K562 (cell line): ENCODE data around the gene LZTS2. TPM values are rescaled to one million over a fixed set of nuclear protein-coding genes. Genes with fewer than 3 reads are reported as not detected.

Experiments
- BRD9 ChIP-seq: fragments of 450-650 bp; IDR thresholded peaks from 2 replicates; pipeline ENCODE4 v1.6.1; 2018; ENCODE audit warnings: low read depth; ENCODE audit not compliant: partially characterized antibody
- C11orf30 ChIP-seq: fragments of 450-650 bp; IDR thresholded peaks from 2 replicates; pipeline ENCODE4 v1.6.1; 2016; ENCODE audit warnings: low read depth, mild to moderate bottlenecking
- HNRNPLL ChIP-seq: fragments of 200-400 bp; formaldehyde crosslinking; IDR thresholded peaks from 2 replicates; pipeline ENCODE4 v1.6.1; 2017; ENCODE audit warnings: low read length, low read depth, mild to moderate bottlenecking; ENCODE audit not compliant: poor library complexity, severe bottlenecking
- KLF10 ChIP-seq: fragments of 250-450 bp; sonication (Bioruptor Pico); IDR thresholded peaks from 2 replicates; pipeline ENCODE4 v1.6.1; 2021; ENCODE audit warnings: matching md5 sums
- MAZ ChIP-seq, 2 experiments: fragments of 450-650 bp in 1 of 2; sonication (generic) in 1 of 2; formaldehyde crosslinking; IDR thresholded peaks in 1 of 2; conservative IDR thresholded peaks in 1 of 2; 2 replicates each; pipeline versions ENCODE4 v1.4.0 to v1.5.0; 2020; ENCODE audit warnings: mild to moderate bottlenecking in 1 of 2, missing genetic modification reagents in 1 of 2
- NR2C1 ChIP-seq, 2 experiments: fragments of 450-650 bp; IDR thresholded peaks; 2 replicates each; pipeline ENCODE4 v1.6.1; 2017; ENCODE audit warnings: mild to moderate bottlenecking in 2 of 2, antibody characterized with exemption in 1 of 2, inconsistent platforms in 1 of 2, missing compliant biosample characterization in 1 of 2, missing genetic modification characterization in 1 of 2
- NRF1 ChIP-seq, 2 experiments: fragments of 450-650 bp; IDR thresholded peaks in 1 of 2; conservative IDR thresholded peaks in 1 of 2; 2 replicates each; pipeline ENCODE4 v1.6.1; 2014; ENCODE audit warnings: mild to moderate bottlenecking in 2 of 2
- PHF8 ChIP-seq: fragments of 200-600 bp; sonication (generic); IDR thresholded peaks from 2 replicates; pipeline ENCODE4 v1.6.1; 2012; ENCODE audit warnings: mixed run types, mild to moderate bottlenecking, inconsistent platforms, low read length, moderate library complexity, borderline replicate concordance
- SOX6 ChIP-seq: fragments of 450-650 bp; IDR thresholded peaks from 2 replicates; pipeline ENCODE4 v1.6.1; 2014; ENCODE audit warnings: mild to moderate bottlenecking
- XRCC3 ChIP-seq: fragments of 450-650 bp; IDR thresholded peaks from 2 replicates; pipeline ENCODE4 v1.6.1; 2017; ENCODE audit warnings: mild to moderate bottlenecking, moderate library complexity
- polyA plus RNA-seq, 8 experiments: library from polyadenylated mRNA; depleted of rRNA in 4 of 8; stranded (reverse) in 5 of 8; unstranded in 3 of 8; fragments of >200 nt; fragmentation: Nextera tagmentation in 2 of 8; fragmentation: Illumina TruSeq in 1 of 8; extraction: Ambion mirVana in 2 of 8; extraction: Trizol in 1 of 8; gene quantifications; 2 replicates each; pipeline versions ENCODE4 v1.2.1 to v1.2.3, GENCODE V29; 2011 to 2014; ENCODE audit warnings: inconsistent platforms in 1 of 8, missing spikeins in 1 of 8
- total RNA-seq, 7 experiments: library from RNA; depleted of rRNA in 6 of 7; stranded (reverse); fragments of >200 nt in 6 of 7; fragmentation: Illumina TruSeq in 2 of 7; extraction: Trizol in 2 of 7; gene quantifications; 2 replicates each; pipeline versions ENCODE4 v1.2.1 to v1.2.3, GENCODE V29; 2011 to 2021; ENCODE audit warnings: low replicate concordance in 1 of 7
- TF ChIP-seq, protein P1 (sequence below): fragments of 200-800 bp; sonication (Bioruptor generic); IDR thresholded peaks from 2 replicates; pipeline ENCODE4 v1.6.1; 2017; ENCODE audit warnings: missing genetic modification characterization, missing compliant biosample characterization
- TF ChIP-seq, protein P2 (sequence below): fragments of 450-650 bp; IDR thresholded peaks from 2 replicates; pipeline ENCODE4 v1.6.1; 2016; ENCODE audit warnings: mild to moderate bottlenecking, moderate library complexity

LZTS2 gene
- total and polyA plus RNA-seq, 9 of the 15 experiments (the other 6 are each of a cell fraction or from before 2014, with no cell fraction given): 0.23 to 42.5 (median 14.7) TPM

DNA sequence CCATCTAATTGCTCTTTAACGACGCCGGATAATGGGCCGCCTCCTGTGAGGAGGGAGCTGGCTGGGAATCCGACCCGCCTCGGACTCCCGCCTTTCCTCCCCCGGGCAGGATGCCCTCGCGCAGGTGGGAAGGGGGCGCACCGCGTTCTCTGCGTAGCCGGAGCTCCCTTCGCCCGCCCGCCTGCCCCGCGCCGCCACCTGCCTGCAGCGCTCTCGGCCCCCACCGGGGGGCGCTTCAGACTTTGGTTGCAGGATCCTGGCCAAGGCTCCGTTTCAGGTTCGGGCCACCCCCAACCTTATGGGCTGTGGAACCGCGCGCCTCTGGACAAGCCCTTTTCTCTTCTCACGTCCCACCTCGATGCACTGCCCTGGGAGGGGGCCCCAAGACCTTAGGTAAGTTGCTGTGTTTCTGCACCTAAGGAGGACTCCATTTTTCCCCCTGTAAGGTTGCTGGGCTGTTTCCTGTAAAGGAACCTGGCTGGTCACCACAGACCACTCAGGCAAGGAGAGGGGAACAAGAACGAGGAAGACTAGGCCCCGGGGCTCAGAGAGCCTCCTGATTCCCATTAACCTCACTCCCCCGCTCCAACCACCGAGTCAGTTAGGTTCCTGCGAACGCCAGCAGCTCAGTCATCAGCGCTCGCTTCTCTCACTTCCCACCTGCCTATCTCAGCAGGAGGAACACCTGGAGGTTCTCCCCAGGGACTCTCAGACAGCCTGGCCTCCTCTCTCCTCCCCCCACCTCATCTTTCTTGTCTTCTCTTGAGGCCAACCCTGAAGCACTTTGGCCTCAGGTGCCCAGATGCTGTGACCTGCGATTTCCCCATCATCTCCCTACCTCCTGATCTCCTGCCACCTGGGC lies 50.8 kb downstream of the LZTS2 start (continued):
- TF ChIP-seq SOX6: no peak
- no peak for TF ChIP-seq C11orf30
- TF ChIP-seq BRD9: no peak
- TF ChIP-seq XRCC3: no peak
- TF ChIP-seq NRF1 (conservative IDR thresholded peaks at IDR 0.05 in 1 of 2, IDR thresholded peaks at IDR 0.05 in 1 of 2): peak in 1 of 2 experiments; percentile 32; a peak in 1 of 4 replicates
- TF ChIP-seq NR2C1 (IDR thresholded peaks at IDR 0.05): no peak
- TF ChIP-seq NR2C1 (tag; IDR thresholded peaks at IDR 0.05): no peak
- peak in 1 of 2 experiments; percentile 53; a peak in 2 of 4 replicates for TF ChIP-seq MAZ (CRISPR knock-in tag; conservative IDR thresholded peaks at IDR 0.05 in 1 of 2, IDR thresholded peaks at IDR 0.05 in 1 of 2)
- TF ChIP-seq HNRNPLL: peak; percentile 37
- no peak for TF ChIP-seq KLF10 (CRISPR knock-in tag)
- TF ChIP-seq, protein P1, sequence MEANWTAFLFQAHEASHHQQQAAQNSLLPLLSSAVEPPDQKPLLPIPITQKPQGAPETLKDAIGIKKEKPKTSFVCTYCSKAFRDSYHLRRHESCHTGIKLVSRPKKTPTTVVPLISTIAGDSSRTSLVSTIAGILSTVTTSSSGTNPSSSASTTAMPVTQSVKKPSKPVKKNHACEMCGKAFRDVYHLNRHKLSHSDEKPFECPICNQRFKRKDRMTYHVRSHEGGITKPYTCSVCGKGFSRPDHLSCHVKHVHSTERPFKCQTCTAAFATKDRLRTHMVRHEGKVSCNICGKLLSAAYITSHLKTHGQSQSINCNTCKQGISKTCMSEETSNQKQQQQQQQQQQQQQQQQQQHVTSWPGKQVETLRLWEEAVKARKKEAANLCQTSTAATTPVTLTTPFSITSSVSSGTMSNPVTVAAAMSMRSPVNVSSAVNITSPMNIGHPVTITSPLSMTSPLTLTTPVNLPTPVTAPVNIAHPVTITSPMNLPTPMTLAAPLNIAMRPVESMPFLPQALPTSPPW: 0 out of 2 replicates have a peak, but pooled peaks have one; percentile 27
- TF ChIP-seq PHF8: no peak
- TF ChIP-seq, protein P2, sequence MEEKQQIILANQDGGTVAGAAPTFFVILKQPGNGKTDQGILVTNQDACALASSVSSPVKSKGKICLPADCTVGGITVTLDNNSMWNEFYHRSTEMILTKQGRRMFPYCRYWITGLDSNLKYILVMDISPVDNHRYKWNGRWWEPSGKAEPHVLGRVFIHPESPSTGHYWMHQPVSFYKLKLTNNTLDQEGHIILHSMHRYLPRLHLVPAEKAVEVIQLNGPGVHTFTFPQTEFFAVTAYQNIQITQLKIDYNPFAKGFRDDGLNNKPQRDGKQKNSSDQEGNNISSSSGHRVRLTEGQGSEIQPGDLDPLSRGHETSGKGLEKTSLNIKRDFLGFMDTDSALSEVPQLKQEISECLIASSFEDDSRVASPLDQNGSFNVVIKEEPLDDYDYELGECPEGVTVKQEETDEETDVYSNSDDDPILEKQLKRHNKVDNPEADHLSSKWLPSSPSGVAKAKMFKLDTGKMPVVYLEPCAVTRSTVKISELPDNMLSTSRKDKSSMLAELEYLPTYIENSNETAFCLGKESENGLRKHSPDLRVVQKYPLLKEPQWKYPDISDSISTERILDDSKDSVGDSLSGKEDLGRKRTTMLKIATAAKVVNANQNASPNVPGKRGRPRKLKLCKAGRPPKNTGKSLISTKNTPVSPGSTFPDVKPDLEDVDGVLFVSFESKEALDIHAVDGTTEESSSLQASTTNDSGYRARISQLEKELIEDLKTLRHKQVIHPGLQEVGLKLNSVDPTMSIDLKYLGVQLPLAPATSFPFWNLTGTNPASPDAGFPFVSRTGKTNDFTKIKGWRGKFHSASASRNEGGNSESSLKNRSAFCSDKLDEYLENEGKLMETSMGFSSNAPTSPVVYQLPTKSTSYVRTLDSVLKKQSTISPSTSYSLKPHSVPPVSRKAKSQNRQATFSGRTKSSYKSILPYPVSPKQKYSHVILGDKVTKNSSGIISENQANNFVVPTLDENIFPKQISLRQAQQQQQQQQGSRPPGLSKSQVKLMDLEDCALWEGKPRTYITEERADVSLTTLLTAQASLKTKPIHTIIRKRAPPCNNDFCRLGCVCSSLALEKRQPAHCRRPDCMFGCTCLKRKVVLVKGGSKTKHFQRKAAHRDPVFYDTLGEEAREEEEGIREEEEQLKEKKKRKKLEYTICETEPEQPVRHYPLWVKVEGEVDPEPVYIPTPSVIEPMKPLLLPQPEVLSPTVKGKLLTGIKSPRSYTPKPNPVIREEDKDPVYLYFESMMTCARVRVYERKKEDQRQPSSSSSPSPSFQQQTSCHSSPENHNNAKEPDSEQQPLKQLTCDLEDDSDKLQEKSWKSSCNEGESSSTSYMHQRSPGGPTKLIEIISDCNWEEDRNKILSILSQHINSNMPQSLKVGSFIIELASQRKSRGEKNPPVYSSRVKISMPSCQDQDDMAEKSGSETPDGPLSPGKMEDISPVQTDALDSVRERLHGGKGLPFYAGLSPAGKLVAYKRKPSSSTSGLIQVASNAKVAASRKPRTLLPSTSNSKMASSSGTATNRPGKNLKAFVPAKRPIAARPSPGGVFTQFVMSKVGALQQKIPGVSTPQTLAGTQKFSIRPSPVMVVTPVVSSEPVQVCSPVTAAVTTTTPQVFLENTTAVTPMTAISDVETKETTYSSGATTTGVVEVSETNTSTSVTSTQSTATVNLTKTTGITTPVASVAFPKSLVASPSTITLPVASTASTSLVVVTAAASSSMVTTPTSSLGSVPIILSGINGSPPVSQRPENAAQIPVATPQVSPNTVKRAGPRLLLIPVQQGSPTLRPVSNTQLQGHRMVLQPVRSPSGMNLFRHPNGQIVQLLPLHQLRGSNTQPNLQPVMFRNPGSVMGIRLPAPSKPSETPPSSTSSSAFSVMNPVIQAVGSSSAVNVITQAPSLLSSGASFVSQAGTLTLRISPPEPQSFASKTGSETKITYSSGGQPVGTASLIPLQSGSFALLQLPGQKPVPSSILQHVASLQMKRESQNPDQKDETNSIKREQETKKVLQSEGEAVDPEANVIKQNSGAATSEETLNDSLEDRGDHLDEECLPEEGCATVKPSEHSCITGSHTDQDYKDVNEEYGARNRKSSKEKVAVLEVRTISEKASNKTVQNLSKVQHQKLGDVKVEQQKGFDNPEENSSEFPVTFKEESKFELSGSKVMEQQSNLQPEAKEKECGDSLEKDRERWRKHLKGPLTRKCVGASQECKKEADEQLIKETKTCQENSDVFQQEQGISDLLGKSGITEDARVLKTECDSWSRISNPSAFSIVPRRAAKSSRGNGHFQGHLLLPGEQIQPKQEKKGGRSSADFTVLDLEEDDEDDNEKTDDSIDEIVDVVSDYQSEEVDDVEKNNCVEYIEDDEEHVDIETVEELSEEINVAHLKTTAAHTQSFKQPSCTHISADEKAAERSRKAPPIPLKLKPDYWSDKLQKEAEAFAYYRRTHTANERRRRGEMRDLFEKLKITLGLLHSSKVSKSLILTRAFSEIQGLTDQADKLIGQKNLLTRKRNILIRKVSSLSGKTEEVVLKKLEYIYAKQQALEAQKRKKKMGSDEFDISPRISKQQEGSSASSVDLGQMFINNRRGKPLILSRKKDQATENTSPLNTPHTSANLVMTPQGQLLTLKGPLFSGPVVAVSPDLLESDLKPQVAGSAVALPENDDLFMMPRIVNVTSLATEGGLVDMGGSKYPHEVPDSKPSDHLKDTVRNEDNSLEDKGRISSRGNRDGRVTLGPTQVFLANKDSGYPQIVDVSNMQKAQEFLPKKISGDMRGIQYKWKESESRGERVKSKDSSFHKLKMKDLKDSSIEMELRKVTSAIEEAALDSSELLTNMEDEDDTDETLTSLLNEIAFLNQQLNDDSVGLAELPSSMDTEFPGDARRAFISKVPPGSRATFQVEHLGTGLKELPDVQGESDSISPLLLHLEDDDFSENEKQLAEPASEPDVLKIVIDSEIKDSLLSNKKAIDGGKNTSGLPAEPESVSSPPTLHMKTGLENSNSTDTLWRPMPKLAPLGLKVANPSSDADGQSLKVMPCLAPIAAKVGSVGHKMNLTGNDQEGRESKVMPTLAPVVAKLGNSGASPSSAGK: peak; percentile 51; the same call in 1 of the 2 replicates
